A549 (cell line): ENCODE measurements around the gene FGD2. TPM values are rescaled to one million over a fixed set of nuclear protein-coding genes. Genes with fewer than 3 reads are reported as not detected.

Experiments
- ATAC-seq, 2 experiments: fragments of 200-7000 bp in 1 of 2; fragments of >200 bp in 1 of 2; cut with Nextera tagmentation in 1 of 2; cut with Tn5 transposase in 1 of 2; 3 replicates each; pipeline versions ENCODE4 v1.8.0 to v1.9.1; 2018 to 2020; ENCODE audit warnings: mild to moderate bottlenecking in 1 of 2, moderate library complexity in 1 of 2
- CTCF ChIA-PET: fragments of 300-600 bp; sonication (Branson Sonifier 250); formaldehyde crosslinking; extraction: SDS; loops from one replicate; lab custom pipeline; 2021; ENCODE audit warnings: antibody characterized with exemption, inconsistent platforms; lab: Yijun Ruan, JAX
- POLR2A ChIA-PET: fragments of 350-600 bp; formaldehyde crosslinking; extraction: SDS; loops from one replicate; lab custom pipeline; 2021; ENCODE audit warnings: antibody characterized with exemption, inconsistent platforms; lab: Yijun Ruan, JAX
- DNase-seq, 2 experiments: peaks; one replicate each; pipeline versions ENCODE4 v3.0.0 to v3.0.0-alpha.2; 2011 to 2016; ENCODE audit warnings: low read depth in 1 of 2, low spot score in 1 of 2
- FAIRE-seq: peaks from 2 replicates; lab custom pipeline; 2011; peaks lifted over from hg19 to GRCh38; lab: Jason Lieb, UNC
- H3K27ac ChIP-seq, 2 experiments: fragments of >200 bp; sonication (Bioruptor Twin); formaldehyde crosslinking; 3 replicates each; pipeline ENCODE4 v1.5.1; 2016 to 2017
- H3K4me1 ChIP-seq: fragments of >200 bp; sonication (Bioruptor Twin); formaldehyde crosslinking; 3 replicates; pipeline ENCODE4 v1.6.1; 2016
- H3K4me2 ChIP-seq: fragments of >200 bp; sonication (Bioruptor Twin); formaldehyde crosslinking; 3 replicates; pipeline ENCODE4 v1.6.1; 2016
- H3K4me3 ChIP-seq: fragments of >200 bp; sonication (Bioruptor Twin); formaldehyde crosslinking; 3 replicates; pipeline ENCODE4 v1.5.1; 2016
- H3K9me3 ChIP-seq: fragments of >200 bp; sonication (Bioruptor Twin); formaldehyde crosslinking; 3 replicates; pipeline ENCODE4 v1.6.1; 2016
- BCL3 ChIP-seq: fragments of >200 bp; sonication (Bioruptor Twin); formaldehyde crosslinking; IDR thresholded peaks from 3 replicates; pipeline ENCODE4 v1.6.1; 2016
- CBX8 ChIP-seq: fragments of 200-600 bp; sonication (generic); IDR thresholded peaks from 2 replicates; pipeline ENCODE4 v1.6.1; 2016
- CEBPB ChIP-seq, 2 experiments: fragments of >200 bp in 1 of 2; sonication (Bioruptor Twin) in 1 of 2; formaldehyde crosslinking in 1 of 2; IDR thresholded peaks; 2 replicates each; pipeline ENCODE4 v1.6.1; 2012 to 2016
- CHD4 ChIP-seq: fragments of 200-600 bp; sonication (generic); IDR thresholded peaks from 2 replicates; pipeline ENCODE4 v1.6.1; 2016; ENCODE audit warnings: antibody characterized with exemption, mild to moderate bottlenecking, borderline replicate concordance
- EP300 ChIP-seq, 2 experiments: fragments of >200 bp; sonication (Bioruptor Twin); formaldehyde crosslinking; IDR thresholded peaks; 2 replicates in 1 of 2; 3 replicates in 1 of 2; pipeline ENCODE4 v1.6.1; 2016 to 2017
- GATA3 ChIP-seq: IDR thresholded peaks from 2 replicates; pipeline ENCODE4 v1.6.1; 2012; ENCODE audit warnings: borderline replicate concordance
- HDAC2 ChIP-seq: fragments of 200-600 bp; sonication (generic); IDR thresholded peaks from 2 replicates; pipeline ENCODE4 v1.6.1; 2016
- HOXB5 ChIP-seq: fragments of 250-450 bp; sonication (Bioruptor Pico); IDR thresholded peaks from 2 replicates; pipeline ENCODE4 v1.5.0; 2020; ENCODE audit warnings: mild to moderate bottlenecking, moderate library complexity
- MAZ ChIP-seq: fragments of 150-350 bp; IDR thresholded peaks from 2 replicates; pipeline ENCODE4 v1.6.1; 2014; ENCODE audit warnings: antibody characterized with exemption, low read depth, low read length, borderline replicate concordance
- MYC ChIP-seq: IDR thresholded peaks from 2 replicates; pipeline ENCODE4 v1.6.1; 2012; ENCODE audit warnings: mild to moderate bottlenecking, inconsistent platforms, low read length, improper control_type of control experiment, borderline replicate concordance
- NFE2L2 ChIP-seq: fragments of 150-350 bp; conservative IDR thresholded peaks from 2 replicates; pipeline ENCODE4 v1.6.1; 2014; ENCODE audit warnings: low read length
- POLR2A ChIP-seq: IDR thresholded peaks from 2 replicates; pipeline ENCODE4 v1.6.1; 2012; ENCODE audit warnings: mild to moderate bottlenecking, low read length
- RFX5 ChIP-seq: fragments of 450-650 bp; IDR thresholded peaks from 2 replicates; pipeline ENCODE4 v1.7.1; 2014; ENCODE audit warnings: antibody characterized with exemption, mild to moderate bottlenecking, moderate library complexity
- SREBF2 ChIP-seq: fragments of 450-650 bp; IDR thresholded peaks from 2 replicates; pipeline ENCODE4 v1.6.1; 2014; ENCODE audit warnings: mild to moderate bottlenecking, moderate library complexity
- TFCP2L1 ChIP-seq: fragments of 250-450 bp; sonication (Bioruptor Pico); IDR thresholded peaks from 2 replicates; pipeline ENCODE4 v1.5.0; 2021; ENCODE audit warnings: mild to moderate bottlenecking
- ZNF302 ChIP-seq: fragments of 250-450 bp; sonication (Bioruptor Pico); IDR thresholded peaks from 2 replicates; pipeline ENCODE4 v1.9.0; 2021; ENCODE audit warnings: inconsistent platforms, mild to moderate bottlenecking, moderate library complexity
- ZSCAN20 ChIP-seq: fragments of 250-450 bp; sonication (Bioruptor Pico); IDR thresholded peaks from 2 replicates; pipeline ENCODE4 v1.8.0; 2022; ENCODE audit warnings: mild to moderate bottlenecking, moderate library complexity
- WGBS: methylation state at CpG from one replicate; pipeline ENCODE4 v1.1.6; 2017; ENCODE audit errors: missing lambda C conversion rate; 5-methylcytosine and 5-hydroxymethylcytosine counted together
- polyA plus RNA-seq, 4 experiments: library from polyadenylated mRNA; depleted of rRNA in 3 of 4; stranded (reverse); fragments of >200 nt; fragmentation: RNase III in 1 of 4; extraction: RNeasy Plus Mini Kit Qiagen cat#74134 plus additional on column Dnase treatment in 1 of 4; gene quantifications; 2 replicates in 3 of 4; 3 replicates in 1 of 4; pipeline ENCODE4 v1.2.3, GENCODE V29; 2011 to 2017
- TF ChIP-seq, protein P1 (sequence below): IDR thresholded peaks from 2 replicates; pipeline ENCODE4 v1.6.1; 2012; ENCODE audit warnings: low read depth, borderline replicate concordance
- TF ChIP-seq, protein P2 (sequence below): fragments of 450-650 bp; IDR thresholded peaks from 2 replicates; pipeline ENCODE4 v1.6.1; 2014; ENCODE audit warnings: antibody characterized with exemption
- TF ChIP-seq, protein P3 (sequence below): IDR thresholded peaks from 2 replicates; pipeline ENCODE4 v1.6.1; 2012
- TF ChIP-seq, protein P4 (sequence below): fragments of 250-450 bp; sonication (Bioruptor Pico); IDR thresholded peaks from 2 replicates; pipeline ENCODE4 v1.5.0; 2021; ENCODE audit warnings: mild to moderate bottlenecking, moderate library complexity, borderline replicate concordance
- TF ChIP-seq, protein P5 (sequence below): fragments of 250-450 bp; sonication (Bioruptor Pico); IDR thresholded peaks from 2 replicates; pipeline ENCODE4 v1.5.0; 2020; ENCODE audit warnings: low read depth, mild to moderate bottlenecking, moderate library complexity

The FGD2 gene
- polyA plus RNA-seq, 2 of the 4 experiments (the other 2 are of a cell fraction): not detected

GRCh38 chr6:37074053-37074827, 68.8 kb downstream of the FGD2 start:
- CTCF ChIA-PET: interaction anchor here (0.6 to 1.3 kb wide), 3 partner anchors 12 to 136 kb away, joined by 3 to 7 read pairs (median 3); no protein-coding TSS in a partner anchor
- Histone ChIP-seq H3K9me3 (peaks cover 3% of the 10 kb centered on the region; the same call in 1 of the 3 replicates), H3K4me1 (no peaks in the 10 kb centered on the region), H3K4me3 (no peak overlapping the region), H3K27ac (no peak overlapping the region), H3K4me2 (no peak overlapping the region)
- WGBS: 82% methylated on average over 12 of the region's 12 CpGs
- TF ChIP-seq, protein P1, sequence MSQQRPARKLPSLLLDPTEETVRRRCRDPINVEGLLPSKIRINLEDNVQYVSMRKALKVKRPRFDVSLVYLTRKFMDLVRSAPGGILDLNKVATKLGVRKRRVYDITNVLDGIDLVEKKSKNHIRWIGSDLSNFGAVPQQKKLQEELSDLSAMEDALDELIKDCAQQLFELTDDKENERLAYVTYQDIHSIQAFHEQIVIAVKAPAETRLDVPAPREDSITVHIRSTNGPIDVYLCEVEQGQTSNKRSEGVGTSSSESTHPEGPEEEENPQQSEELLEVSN: no peak
- TF ChIP-seq SREBF2 (no peak), EP300 (IDR thresholded peaks at IDR 0.05) (no peak)
- no peak for FAIRE-seq
- ATAC-seq: no peak
- POLR2A ChIA-PET: no interaction called here
- no peak for DNase-seq

DNA sequence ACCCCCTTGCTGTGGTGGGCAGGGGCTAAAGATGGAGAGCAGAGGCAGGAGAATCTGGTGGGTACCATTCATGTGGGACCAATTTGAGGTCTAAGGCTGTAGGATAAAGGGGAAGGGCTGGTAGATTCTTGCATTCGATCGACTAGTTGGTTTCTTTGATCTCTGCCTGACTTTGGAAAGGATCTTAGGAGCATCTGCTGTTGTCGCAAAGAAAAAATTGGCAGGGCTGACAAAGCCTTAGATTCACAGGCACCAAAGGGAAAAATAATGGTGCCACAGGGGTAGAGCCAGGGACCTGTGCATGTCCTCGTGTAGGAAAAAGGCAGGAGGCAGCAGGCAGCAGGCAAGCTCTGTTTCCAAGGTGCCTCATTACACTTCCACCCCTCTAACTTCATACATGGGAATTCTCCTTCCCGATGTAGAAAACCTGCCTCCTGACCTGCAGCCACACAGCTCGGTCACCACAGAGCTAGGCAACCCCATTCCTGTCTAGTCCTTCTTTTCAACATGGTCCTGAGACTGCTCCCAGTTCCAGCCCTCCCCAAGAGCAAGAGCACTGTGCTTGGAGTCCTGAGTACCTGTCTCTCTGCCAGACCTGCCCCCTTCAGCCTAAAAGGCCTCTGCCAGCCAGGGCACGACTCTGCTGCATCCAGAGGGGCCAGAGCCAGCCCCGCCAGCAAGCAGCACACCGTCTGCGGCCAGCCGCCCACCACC, 71.9 kb downstream of the FGD2 start:
- no peak for TF ChIP-seq BCL3
- TF ChIP-seq, protein P2, sequence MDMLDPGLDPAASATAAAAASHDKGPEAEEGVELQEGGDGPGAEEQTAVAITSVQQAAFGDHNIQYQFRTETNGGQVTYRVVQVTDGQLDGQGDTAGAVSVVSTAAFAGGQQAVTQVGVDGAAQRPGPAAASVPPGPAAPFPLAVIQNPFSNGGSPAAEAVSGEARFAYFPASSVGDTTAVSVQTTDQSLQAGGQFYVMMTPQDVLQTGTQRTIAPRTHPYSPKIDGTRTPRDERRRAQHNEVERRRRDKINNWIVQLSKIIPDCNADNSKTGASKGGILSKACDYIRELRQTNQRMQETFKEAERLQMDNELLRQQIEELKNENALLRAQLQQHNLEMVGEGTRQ: no peak
- TF ChIP-seq CEBPB (IDR thresholded peaks at IDR 0.05): no peak
- no peak for TF ChIP-seq GATA3
- no peak for TF ChIP-seq MAZ
- TF ChIP-seq POLR2A: no peak
- peak overlapping the region in 1 of 2 experiments; percentile 36; a peak in 2 of 6 replicates for H3K27ac ChIP-seq
- FAIRE-seq (no peak), ATAC-seq (no peak), DNase-seq (no peak)
- H3K4me3 ChIP-seq: no peak overlapping the region
- POLR2A ChIA-PET: no interaction called here
- H3K9me3 ChIP-seq: peaks cover 3% of the 10 kb centered on the region; the same call in 1 of the 3 replicates
- 76% methylated on average over 7 of the region's 11 CpGs for WGBS
- H3K4me1 ChIP-seq: no peaks in the 10 kb centered on the region
- no peak overlapping the region for H3K4me2 ChIP-seq
- CTCF ChIA-PET: no interaction called here

DNA sequence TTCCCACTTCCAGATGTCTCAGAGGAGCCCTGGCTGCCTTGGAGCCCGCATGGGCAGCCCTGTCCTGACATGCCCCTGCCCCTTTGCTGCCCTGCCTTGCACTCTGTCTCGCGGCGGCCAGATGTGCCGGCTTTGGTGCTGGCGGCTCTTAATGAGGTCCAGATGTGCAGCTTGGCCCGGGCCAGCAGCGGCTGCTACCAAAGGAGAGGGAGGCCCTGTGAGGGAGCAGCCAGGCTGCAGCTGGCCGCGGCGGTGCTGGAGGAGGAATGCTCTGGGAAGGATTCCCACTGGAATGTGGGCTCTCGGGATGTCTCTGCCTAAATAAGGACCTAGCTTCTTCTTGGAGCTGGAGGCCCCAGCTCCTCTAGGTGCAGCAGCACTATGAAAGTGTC, 72.4 kb downstream of the FGD2 start:
- CTCF ChIA-PET: no interaction called here
- POLR2A ChIA-PET: no interaction called here
- H3K4me3 ChIP-seq: no peak overlapping the region

More for the DNA sequence above, 72.4 kb downstream of the FGD2 start:
- Histone ChIP-seq H3K4me2 (no peak overlapping the region), H3K9me3 (peaks cover 3% of the 10 kb centered on the region; the same call in 1 of the 3 replicates)
- WGBS: 40% methylated on average over 1 of the region's 12 CpGs
- TF ChIP-seq CHD4: no peak
- no peak for TF ChIP-seq TFCP2L1 (CRISPR knock-in tag)
- TF ChIP-seq ZNF302 (CRISPR knock-in tag): no peak
- TF ChIP-seq RFX5: no peak
- no peak for TF ChIP-seq CBX8
- TF ChIP-seq ZSCAN20 (CRISPR knock-in tag): no peak
- TF ChIP-seq HOXB5: no peak
- no peak for TF ChIP-seq HDAC2
- TF ChIP-seq, protein P3, sequence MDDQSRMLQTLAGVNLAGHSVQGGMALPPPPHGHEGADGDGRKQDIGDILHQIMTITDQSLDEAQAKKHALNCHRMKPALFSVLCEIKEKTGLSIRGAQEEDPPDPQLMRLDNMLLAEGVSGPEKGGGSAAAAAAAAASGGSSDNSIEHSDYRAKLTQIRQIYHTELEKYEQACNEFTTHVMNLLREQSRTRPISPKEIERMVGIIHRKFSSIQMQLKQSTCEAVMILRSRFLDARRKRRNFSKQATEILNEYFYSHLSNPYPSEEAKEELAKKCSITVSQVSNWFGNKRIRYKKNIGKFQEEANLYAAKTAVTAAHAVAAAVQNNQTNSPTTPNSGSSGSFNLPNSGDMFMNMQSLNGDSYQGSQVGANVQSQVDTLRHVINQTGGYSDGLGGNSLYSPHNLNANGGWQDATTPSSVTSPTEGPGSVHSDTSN: no peak
- TF ChIP-seq, protein P1: no peak
- no peak for TF ChIP-seq MYC
- TF ChIP-seq, protein P4, sequence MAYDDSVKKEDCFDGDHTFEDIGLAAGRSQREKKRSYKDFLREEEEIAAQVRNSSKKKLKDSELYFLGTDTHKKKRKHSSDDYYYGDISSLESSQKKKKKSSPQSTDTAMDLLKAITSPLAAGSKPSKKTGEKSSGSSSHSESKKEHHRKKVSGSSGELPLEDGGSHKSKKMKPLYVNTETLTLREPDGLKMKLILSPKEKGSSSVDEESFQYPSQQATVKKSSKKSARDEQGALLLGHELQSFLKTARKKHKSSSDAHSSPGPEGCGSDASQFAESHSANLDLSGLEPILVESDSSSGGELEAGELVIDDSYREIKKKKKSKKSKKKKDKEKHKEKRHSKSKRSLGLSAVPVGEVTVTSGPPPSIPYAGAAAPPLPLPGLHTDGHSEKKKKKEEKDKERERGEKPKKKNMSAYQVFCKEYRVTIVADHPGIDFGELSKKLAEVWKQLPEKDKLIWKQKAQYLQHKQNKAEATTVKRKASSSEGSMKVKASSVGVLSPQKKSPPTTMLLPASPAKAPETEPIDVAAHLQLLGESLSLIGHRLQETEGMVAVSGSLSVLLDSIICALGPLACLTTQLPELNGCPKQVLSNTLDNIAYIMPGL (CRISPR knock-in tag): no peak
- TF ChIP-seq, protein P5, sequence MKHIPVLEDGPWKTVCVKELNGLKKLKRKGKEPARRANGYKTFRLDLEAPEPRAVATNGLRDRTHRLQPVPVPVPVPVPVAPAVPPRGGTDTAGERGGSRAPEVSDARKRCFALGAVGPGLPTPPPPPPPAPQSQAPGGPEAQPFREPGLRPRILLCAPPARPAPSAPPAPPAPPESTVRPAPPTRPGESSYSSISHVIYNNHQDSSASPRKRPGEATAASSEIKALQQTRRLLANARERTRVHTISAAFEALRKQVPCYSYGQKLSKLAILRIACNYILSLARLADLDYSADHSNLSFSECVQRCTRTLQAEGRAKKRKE: no peak
- no peak for TF ChIP-seq NFE2L2
- TF ChIP-seq, all 56 proteins: peak for 0
- ATAC-seq (no peak), DNase-seq (no peak), FAIRE-seq (no peak)
- Histone ChIP-seq H3K4me1 (no peaks in the 10 kb centered on the region), H3K27ac (peak overlapping the region in 1 of 2 experiments; percentile 36; a peak in 2 of 6 replicates)
